Sigmoid colon (tissue), 7 donors: ENCODE results near the gene IRF2. TPM values are rescaled to one million over a fixed set of nuclear protein-coding genes. Genes with fewer than 3 reads are reported as not detected.

ENCODE experiments used
- DNase-seq: peaks from one replicate; pipeline ENCODE4 v3.0.0-alpha.2; 2019
- H3K27ac ChIP-seq, 4 donors: fragments of 200-600 bp; sonication (generic); one replicate each; pipeline ENCODE4 v1.5.1; 2016 to 2019; ENCODE audit warnings: mild to moderate bottlenecking in 1 of 4
- H3K27me3 ChIP-seq, 3 donors: fragments of 200-600 bp; sonication (generic); one replicate each; pipeline ENCODE4 v1.5.1; 2019; ENCODE audit warnings: mild to moderate bottlenecking in 1 of 3
- H3K36me3 ChIP-seq, 4 donors: fragments of 200-600 bp; sonication (generic); one replicate each; pipeline ENCODE4 v1.5.1; 2016 to 2019
- H3K4me1 ChIP-seq, 4 donors: fragments of 200-600 bp; sonication (generic); one replicate each; pipeline ENCODE4 v1.5.1; 2017 to 2019
- H3K4me3 ChIP-seq, 4 donors: fragments of 200-600 bp; sonication (generic); one replicate each; pipeline ENCODE4 v1.5.1; 2017 to 2019; ENCODE audit warnings: mild to moderate bottlenecking in 2 of 4, moderate library complexity in 1 of 4
- H3K9me3 ChIP-seq, 4 donors: fragments of 200-600 bp in 3 of 4; sonication (generic) in 3 of 4; one replicate each; pipeline versions ENCODE4 v1.5.1 to v1.6.1; 2013 to 2019
- CTCF ChIP-seq, 4 experiments: fragments of 450-650 bp in 3 of 4; fragments of 200-600 bp in 1 of 4; IDR thresholded peaks; one replicate each; pipeline ENCODE4 v1.5.1; 2016 to 2019; ENCODE audit warnings: antibody characterized with exemption in 4 of 4, mild to moderate bottlenecking in 3 of 4, moderate library complexity in 2 of 4
- EP300 ChIP-seq, 4 donors: sonication (generic); formaldehyde crosslinking; IDR thresholded peaks; one replicate each; pipeline ENCODE4 v1.6.1; 2017; ENCODE audit warnings: antibody characterized with exemption in 4 of 4
- POLR2A ChIP-seq, 2 donors: fragments of 450-650 bp; IDR thresholded peaks; one replicate each; pipeline ENCODE4 v1.6.1; 2016; ENCODE audit warnings: antibody characterized with exemption in 2 of 2, mild to moderate bottlenecking in 2 of 2, moderate library complexity in 2 of 2
- POLR2AphosphoS5 ChIP-seq, 4 donors: sonication (generic); formaldehyde crosslinking; IDR thresholded peaks; one replicate each; pipeline ENCODE4 v1.6.1; 2017; ENCODE audit warnings: antibody characterized with exemption in 4 of 4
- WGBS, 2 donors: extraction: QIAGEN DNeasy Blood & Tissue Kit; methylation state at CpG; one replicate each; pipeline ENCODE4 v1.1.7; 2013; 5-methylcytosine and 5-hydroxymethylcytosine counted together
- intact Hi-C: fragments of 100-400 bp; cut with DNase I; formaldehyde crosslinking; loops from one replicate; pipeline ENCODE4 v1.15.1; 2023
- polyA plus RNA-seq, 3 donors: library from polyadenylated mRNA; stranded (reverse); fragments of 200-250 nt; gene quantifications; one replicate each; pipeline ENCODE4 v1.2.3, GENCODE V29; 2013
- small RNA-seq, 3 donors: library from RNA; depleted of rRNA; stranded (forward); fragments of <200 nt; gene quantifications; one replicate each; pipeline ENCODE3, GENCODE V24; 2016
- total RNA-seq, 4 donors: library from RNA; depleted of rRNA; stranded (reverse); fragments of >200 nt; gene quantifications; one replicate each; pipeline ENCODE4 v1.1.0, GENCODE V29; 2016
- donor health status: healthy with polysubstance abuse.
- donor health status: Bipolar disorder and iron deficiency.
- donor health status: healthy.

The IRF2 gene
- total and polyA plus RNA-seq, 7 donors: 27.6 to 41.8 (median 31.9) TPM

- no peak overlapping the region for H3K4me3 ChIP-seq
- 42 to 54% methylated on average over 1 of the region's 1 CpG for WGBS, 2 donors
- no peak for DNase-seq
- H3K36me3 ChIP-seq: no peaks in the 10 kb centered on the region
- peaks cover 0 to 4% (median 2%) of the 10 kb centered on the region in 4 donors for H3K9me3 ChIP-seq
- H3K27ac ChIP-seq: no peak overlapping the region
- no peaks in the 10 kb centered on the region for H3K27me3 ChIP-seq
- intact Hi-C loops: no loop called here
- TF ChIP-seq EP300 (IDR thresholded peaks at IDR 0.05) (no peak), CTCF (IDR thresholded peaks at IDR 0.05) (no peak), POLR2A (IDR thresholded peaks at IDR 0.05) (no peak), POLR2AphosphoS5 (IDR thresholded peaks at IDR 0.05) (peak in 1 of 4 donors; percentile 65)
- no peaks in the 10 kb centered on the region for H3K4me1 ChIP-seq
Measured at GRCh38 chr4:184337907-184338306, 136.4 kb downstream of the IRF2 start.

Small RNA genes lying within 50 kb of the gene (small RNA-seq; reads per million reads assigned to genes)
- 0 reads per million in 3 donors for gene RF00152

Other genes starting within 250 kb of the IRF2 start
- gene CASP3, start 174.9 kb upstream of the IRF2 start, total RNA-seq: 10 to 100 TPM in 3 of 4 donors, 1 to 10 TPM in 1; 9.4 to 20.3 (median 17.7) TPM
- 10 to 100 TPM; 35.7 to 70.1 (median 48.6) TPM for gene CASP3, start 174.9 kb upstream of the IRF2 start, polyA plus RNA-seq
- 10 to 100 TPM; 18.7 to 32.1 (median 29.9) TPM for gene PRIMPOL, start 175.2 kb upstream of the IRF2 start, total RNA-seq
- 10 to 100 TPM; 12.0 to 67.3 (median 30.5) TPM for gene PRIMPOL, start 175.2 kb upstream of the IRF2 start, polyA plus RNA-seq